Activated CD4-positive, alpha-beta T cell treated with anti-CD3 and anti-CD28 coated beads for 24 hours (primary cell): ENCODE data around the gene CABLES1.
"Not testable (repeated sequence)": the region's sequence is repeated elsewhere in the genome, so short reads cannot be mapped to it uniquely, and the experiment has no call there.

Experiments used
- DNase-seq, 2 donors: peaks; one replicate each; pipeline ENCODE4 v3.0.0-alpha.2; 2020; ENCODE audit warnings: low read depth in 2 of 2

Gene CABLES1, protein sequence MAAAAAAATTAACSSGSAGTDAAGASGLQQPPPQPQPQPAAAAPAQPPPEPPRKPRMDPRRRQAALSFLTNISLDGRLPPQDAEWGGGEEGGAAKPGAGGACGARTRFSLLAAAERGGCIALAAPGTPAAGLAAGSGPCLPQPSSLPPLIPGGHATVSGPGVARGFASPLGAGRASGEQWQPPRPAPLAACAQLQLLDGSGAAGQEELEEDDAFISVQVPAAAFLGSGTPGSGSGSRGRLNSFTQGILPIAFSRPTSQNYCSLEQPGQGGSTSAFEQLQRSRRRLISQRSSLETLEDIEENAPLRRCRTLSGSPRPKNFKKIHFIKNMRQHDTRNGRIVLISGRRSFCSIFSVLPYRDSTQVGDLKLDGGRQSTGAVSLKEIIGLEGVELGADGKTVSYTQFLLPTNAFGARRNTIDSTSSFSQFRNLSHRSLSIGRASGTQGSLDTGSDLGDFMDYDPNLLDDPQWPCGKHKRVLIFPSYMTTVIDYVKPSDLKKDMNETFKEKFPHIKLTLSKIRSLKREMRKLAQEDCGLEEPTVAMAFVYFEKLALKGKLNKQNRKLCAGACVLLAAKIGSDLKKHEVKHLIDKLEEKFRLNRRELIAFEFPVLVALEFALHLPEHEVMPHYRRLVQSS

DNA sequence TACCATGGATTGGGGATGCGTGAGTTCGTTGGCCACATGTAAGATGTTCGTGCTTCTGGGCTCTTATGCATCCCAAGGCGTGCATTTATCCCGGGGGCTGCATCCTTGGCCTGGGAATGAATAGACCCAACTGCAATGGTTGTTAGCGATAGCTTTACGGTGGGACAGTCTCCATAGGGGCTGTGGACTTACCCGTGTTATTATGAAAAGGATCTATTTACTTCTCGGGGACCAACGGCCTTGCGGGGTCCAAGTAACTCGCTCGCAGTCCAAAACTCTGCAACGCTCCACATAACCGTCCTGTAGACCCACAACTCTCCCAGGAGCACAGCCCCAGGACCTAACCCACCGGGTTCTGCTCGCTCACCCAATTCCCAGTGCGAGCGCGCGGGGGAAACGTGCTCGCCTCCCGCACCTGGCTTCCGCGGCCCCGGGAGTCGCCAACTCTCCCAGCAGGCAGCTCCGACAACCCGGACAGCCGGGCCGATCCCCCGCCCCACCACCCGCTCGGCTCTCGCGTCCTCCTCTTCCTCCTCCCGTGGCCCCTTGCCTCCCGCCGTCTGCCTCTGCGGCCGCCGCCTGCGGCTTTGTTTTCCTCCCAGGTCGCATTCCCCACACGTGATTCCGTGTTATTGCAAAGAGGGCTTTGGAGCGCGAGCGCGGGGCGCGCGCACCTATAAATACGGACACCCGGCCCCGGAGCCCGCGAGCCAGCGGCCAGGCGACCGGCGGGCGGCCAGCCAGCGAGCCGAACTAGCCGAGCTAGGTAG, at the start of gene CABLES1:
Gene CABLES1, plus strand, starts transcription at position 706 of the 770 bp plus-strand sequence. CDS start 278 bp downstream, outside the sequence.
- no peak for DNase-seq

DNA sequence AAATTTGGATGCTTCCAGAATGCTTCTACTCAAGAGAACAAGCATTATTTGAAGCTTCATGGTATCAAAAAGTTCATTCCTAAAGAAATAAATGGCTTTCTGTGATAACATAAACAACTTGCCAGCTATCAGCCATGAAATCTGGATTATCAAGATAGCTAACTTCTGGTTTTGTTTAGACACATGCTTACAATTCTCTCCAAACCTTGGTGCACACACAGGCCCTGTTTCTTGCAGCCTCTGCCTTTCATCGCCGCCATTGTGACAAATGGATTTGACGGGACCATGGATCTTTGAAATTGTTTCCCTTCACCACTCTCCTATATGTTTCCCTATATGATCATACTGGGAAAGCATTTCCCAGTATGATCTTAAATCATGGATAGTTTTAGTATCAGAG, 47.9 kb upstream of the CABLES1 start:
- DNase-seq: no peak

DNA sequence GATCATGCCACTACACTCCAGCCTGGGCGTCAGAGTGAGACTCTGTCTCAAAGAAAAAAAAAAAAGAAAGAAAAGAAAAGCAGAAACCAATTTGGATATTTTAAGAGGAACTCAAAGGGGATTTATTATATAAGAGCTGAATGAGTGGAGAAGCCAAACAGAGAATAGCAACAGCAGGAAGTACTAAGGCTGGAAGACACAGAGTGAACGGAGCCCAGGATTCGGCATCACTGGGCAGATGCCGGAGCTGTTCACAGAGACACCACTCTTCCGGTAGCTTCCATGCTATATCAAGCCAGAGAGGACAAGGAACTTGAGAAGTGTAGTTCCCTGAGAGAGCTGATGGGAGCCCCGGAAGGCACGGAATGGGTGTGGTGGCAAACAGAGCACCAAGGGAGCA, 47.0 kb upstream of the CABLES1 start:
- DNase-seq: no peak

DNA sequence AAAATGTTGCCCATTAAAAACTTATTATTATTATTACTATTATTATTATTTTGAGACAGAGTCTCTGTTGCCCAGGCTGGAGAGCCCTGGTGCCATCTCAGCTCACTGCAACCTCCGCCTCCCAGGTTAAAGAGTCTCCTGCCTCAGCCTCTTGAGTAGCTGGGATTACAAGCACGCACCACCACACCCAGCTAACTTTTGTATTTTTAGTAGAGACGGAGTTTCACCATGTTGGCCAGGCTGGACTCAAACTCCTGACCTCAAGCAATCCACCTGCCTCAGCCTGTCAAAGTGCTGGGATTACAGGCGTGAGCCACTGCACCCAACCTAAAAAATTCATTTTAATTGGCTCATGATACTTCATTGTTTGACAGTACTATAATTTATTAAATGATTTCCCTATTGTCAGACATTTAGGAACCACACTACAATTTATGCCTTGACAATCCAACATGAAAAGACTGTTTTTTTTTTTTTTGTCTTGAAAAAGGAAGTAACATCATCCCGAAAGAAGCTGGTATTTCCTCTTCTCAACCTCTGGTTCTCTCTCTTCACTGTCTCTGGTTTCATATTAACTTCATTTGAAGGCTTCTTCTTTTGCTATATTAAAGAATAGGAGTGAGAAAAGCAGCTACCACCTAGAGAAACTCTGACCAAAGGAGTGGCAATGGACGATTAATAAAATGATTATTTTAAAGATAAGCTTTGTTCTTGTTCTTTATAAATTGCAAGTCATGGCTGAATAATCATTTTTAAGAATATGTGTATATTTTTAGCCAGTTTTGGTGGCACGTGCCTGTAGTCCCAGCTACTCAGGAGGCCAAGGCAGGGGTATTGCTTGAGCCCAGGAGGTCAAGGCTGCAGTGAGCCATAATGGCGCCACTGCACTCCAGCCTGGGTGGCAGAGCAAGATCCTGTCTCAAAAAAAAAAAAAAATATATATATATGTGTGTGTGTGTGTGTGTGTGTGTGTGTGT, 44.0 kb upstream of the CABLES1 start:
- DNase-seq: not testable (repeated sequence)

DNA sequence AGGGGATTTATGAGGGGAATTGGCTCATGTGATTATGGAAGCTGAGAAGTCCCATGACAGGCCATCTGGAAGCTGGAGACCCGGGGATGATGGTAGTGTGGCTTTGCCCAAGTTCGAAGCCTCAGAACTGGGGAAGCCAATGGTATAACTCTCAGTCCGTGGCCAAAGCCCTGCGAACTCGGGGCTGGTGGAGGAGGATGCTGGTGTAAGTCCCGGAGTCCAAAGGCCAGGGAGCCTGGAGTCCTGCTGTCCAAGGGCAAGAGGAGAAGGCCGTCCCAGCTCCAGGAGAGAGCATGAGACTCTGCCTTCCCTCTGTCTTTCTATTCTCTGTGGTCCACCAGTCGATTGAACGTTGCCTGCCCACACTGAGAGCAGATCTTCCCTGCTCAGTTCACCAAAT, 43.2 kb upstream of the CABLES1 start:
- no peak for DNase-seq

DNA sequence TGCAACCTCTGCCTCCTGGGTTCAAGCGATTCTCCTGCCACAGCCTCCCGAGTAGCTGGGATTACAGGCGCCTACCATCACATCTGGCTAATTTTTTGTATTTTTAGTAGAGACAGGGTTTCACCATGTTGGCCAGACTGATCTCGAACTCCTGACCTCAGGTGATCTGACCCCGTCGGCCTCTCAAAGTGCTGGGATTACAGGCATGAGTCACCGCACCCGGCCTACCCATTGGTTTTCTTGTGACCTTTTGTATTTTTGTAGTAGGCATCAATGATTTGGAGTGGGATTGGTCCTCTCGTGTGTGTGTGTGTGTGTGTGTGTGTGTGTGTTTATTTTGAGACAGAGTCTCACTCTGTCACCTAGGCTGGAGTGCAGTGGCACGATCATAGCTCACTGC, 42.2 kb upstream of the CABLES1 start:
- DNase-seq: not testable (repeated sequence)

DNA sequence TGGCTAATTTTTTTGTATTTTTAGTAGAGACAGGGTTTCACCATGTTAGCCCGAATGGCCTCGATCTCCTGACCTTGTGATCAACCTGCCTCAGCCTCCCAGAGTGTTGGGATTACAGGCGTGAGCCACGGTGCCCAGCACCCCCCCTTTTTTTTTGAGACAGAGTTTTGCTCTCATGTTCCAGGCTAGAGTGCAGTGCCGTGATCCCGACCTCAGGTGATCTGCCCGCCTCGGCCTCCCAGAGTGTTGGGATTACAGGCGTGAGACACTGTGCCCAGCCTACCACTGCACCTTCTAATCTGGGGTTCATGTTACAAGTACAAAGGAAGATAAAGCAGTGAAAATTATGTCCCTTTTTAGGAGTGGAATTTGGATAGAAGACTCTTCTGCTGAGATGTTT, 41.5 kb upstream of the CABLES1 start:
- DNase-seq: no peak

DNA sequence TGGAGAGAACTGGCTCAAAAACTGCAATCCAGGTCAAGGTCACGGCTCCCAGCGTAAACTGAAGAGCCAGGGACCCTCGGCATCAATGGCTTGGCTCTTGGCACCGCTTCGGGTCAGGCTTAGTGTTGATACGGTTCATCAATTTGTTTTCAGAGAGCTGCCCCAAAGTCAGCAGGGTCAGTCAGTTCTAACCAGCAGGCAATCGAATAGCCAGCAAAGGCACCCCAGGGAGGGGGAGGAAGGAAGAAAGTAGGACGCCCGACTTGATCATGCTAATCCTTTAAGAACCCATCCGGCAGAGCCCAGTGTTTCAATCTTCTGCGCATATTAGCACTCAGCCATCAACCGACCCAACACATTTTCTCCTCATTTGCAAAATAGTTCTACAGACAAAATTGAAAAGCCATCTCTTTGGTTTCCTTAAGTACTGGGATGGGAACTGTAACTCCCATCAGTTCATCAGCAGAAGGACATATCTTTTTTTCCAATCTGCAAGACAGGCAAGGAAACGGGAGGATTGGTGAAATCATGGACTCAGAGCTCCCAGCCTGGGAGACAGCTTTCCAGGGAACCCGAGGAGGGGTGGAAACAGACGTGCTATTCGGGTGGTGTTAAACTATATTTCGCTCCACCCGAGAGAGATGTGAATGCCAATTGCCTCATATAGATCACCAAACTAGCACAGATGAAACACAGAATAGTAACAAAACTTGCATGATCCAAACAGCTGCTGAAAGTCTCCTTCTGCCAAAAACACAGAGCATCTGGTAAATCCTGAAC, 40.7 kb upstream of the CABLES1 start:
- DNase-seq: no peak

DNA sequence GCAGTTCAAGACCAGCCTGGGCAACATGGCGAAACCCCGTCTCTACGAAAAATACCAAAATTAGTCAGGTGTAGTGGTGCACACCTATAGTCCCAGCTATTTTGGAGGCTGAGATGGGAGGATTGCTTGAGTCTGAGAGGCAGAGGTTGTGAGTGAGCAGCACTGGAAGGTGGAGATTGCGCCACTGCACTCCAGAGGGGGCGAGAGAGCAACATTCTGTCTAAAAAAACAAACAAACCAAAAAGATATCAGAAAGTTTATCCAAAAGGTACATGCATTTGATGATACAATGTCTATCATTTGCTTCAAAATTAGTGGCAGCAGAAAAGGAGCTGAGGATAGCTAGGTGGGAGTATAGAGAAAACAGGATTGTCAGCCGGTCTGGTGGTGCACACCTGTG, 39.8 kb upstream of the CABLES1 start:
- DNase-seq: no peak

DNA sequence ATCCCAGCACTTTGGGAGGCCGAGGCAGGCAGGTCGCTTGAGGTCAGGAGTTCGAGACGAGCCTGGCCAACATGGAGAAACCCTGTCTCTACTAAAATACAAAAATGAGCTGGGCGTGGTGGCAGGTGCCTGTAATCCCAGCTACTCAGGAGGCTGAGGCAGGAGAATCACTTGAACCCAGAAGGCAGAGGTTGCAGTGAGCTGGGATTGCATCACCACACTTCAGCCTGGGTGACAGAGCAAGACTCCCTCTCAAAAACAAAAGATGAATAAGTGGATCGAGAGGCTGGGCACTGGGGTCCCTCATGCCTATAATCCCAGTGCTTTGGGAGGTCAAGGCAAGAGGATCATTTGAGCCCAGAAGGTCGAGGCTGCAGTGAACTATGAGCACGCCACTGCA, 38.3 kb upstream of the CABLES1 start:
- DNase-seq: not testable (repeated sequence)

DNA sequence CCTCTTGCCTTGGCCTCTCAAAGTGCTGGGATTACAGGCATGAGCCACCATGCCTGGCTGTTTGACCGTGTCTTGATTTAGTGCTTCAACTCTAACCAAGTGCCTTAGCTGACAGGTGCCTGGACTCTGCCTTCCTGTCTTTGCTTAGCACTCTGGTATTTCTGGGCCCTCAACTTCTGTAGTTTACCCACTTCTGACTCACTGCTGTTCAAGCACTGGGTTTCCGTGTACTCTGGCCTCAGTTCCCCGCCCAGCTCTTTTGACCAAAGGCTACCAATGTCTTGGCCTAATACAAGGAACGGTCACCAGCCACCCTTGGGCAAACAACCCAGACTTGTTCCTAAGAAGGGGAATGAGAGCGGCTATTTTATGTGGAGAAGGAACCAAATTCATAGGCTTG, 35.7 kb upstream of the CABLES1 start:
- no peak for DNase-seq

DNA sequence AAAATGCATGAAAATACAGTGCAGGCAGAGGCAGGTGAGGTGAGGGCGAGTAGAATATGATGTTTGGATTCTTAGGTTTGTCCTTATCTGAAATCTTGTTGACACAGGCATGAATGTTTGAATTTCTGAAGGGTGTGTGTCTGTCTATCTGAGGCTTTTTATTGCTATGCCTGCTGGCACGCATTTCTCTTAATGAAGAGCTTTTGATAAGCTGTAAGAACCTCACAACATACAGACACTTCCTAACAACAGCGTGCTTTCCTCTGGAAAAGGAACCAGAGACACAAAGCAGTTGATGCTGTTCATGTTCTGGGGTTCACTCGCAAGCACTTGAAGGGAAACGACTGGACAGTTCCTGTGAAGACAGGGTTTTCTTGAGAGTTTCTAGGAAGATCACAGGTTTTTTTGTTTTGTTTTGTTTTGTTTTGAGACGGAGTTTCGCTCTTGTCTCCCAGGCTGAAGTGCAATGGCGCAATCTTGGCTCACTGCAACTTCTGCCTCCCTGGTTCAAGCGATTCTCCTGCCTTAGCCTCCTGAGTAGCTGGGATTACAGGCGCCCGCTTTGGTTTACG, 33.3 kb upstream of the CABLES1 start:
- no peak for DNase-seq

DNA sequence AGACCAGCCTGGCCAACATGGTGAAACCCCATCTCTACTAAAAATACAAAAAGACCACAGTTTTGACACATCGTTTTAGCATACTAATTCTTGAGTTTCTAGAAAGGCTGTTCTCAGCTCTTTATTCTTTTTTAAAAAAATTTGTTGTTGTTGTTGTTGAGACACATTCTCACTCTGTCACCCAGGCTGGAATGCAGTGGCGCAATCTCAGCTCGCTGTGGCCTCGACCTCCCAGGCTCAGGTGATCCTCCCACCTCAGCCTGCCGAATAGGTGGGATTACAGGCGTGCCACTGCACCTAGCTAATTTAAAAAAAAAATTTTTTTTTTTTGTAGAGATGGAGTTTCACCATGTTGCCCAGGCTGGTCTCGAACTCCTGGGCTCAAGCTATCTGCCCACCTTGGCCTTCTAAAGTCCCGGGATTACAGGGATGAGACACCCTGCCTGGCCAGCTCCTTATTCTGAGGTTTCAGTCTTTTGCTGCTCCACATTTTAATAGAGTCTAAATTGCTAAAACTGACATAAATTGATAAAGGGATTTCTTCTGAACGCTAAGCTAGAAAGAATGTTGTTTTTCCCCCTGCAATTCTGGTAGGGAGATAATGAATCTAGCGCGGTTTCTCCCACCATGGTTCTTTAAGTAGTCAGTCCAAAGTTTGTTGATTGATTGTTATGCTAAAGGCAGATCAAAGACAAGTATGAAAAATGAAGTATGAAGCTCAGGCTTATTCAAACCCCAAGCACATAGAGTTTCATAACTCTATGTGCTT, 32.6 kb upstream of the CABLES1 start:
- DNase-seq: no peak

DNA sequence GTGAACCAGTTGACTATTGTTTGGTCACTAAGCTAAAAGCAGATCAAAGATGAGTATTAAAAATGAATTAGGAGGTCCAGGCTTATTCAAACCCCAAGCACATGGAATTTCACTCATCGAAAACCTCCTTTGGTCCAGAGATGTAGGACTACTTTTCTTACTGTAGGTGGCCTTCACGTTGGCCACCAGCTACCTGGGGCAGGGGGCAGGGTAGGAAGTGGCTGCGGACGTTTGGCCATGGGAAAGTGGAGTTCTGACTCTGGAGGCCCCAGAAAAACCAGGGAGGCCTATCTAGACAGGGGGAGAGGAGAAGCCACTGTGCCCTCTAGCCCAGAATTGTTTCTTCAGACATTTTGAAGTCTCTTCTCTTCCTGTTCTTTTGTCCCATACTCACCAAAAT, 31.8 kb upstream of the CABLES1 start:
- DNase-seq: no peak

DNA sequence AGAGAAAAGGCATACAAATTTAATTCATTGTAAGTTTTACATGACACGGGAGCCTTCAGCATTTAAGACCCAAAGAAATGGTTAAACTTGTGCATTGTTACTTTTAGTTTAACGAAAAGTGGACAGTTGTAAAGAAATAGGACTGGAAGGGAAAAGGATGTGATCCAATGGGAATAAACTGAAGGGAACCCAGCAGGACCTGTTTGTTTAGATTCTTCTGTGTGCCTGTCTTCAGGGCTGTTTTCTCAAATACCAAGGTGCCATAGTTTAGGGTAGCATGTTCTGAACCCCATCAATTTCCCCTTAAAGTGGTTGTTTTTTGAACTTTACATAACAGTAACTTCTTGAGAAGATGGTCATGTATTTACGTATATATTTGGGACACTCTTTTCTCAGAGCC, 30.3 kb upstream of the CABLES1 start:
- DNase-seq: no peak

DNA sequence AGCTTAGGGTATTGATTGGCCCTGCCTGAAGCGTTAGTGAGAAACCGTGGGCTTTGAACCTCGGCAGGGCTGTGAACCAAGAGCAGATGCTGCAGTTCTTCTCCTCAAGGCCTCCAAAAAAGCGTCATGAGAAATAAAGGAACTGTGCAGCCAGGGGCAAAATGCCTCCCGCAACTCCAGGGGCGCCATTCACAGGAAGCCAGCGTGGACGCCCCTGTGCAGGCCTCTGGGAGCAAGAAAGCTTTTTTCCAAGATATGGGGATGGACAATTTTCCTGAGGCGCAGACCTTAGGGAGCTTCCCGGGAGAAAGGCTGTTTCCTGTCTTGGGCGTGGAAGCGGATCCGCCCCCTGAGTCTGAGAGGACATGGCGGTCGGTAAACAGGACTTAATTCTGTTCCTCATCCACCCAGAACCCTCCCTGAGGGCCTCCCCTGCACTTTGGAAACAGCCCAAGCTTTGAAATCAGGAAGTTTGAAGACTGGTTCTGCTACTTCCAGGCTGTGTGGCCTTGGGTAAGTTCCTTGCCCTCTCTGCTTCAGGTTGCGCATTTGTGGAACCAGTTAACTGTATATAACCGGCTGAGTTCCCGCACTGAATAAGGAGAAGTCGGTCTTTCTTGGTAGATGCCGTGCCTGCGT, 29.6 kb upstream of the CABLES1 start:
- no peak for DNase-seq

DNA sequence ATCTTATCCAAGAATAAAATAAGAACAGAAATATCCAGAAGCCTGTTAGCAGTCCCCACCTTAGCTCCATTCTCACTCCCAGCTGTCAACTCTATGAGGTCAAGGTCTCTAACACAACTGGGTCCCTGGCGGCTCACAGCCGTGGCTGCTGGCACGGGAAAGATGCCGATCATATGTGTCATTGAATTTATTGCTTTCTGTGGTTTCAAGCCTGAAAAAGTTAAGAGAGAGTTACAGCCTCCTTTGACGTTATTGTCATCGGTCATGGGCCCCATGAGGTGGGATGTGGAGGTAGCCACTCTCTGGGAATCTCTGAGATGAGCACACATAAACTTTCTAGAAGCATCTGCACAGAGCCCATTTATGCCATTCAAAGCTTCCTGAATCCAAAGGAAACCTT, 28.7 kb upstream of the CABLES1 start:
- no peak for DNase-seq

DNA sequence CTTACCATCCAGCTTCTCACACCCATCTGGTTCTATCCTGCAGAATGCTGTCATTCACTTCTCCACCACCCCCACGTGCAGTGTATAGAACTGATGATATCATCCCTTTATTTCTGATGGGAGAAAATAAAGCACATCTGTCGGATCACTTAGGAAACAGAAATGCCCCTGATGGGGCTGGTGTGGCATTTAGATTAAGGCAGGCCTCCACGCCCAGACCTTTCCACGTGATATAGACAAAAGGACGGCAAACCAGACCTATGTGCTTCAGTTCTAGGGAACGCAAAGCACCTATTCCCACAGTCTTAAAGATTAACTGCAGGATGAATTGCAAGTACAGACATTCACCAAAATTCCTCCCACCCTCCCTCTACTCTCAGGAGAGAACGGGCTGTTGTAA, 27.6 kb upstream of the CABLES1 start:
- DNase-seq: no peak

DNA sequence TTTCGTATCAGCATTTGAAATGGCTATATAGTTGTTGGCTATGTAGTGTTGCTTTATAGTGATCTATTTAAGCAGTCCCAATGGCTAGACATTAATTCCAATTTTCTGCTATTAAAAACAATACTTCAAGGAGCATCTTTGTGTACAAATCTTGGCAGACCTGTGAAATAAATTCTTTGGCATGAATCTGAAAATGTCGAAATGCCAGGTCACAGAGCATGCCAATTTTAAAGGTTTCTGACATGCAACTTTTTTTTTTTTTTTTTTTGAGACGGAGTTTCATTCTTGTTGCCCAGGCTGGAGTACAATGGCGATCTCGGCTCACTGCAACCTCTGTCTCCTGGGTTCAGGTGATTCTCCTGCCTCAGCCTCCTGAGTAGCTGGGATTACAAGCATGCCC, 26.8 kb upstream of the CABLES1 start:
- no peak for DNase-seq
